ENCODE measurements around the gene TMEM37.

The TMEM37 gene

GRCh38 chr2:119432851-119433522 lies 1.3 kb downstream of the TMEM37 start:
- no peak overlapping the region for H3K4me3 ChIP-seq (ENCODE audit: low read depth, low read length)

- no peak overlapping the region for H3K4me3 ChIP-seq (ENCODE audit: low read depth, low read length)
Observed at GRCh38 chr2:119433636-119434327, 2.1 kb downstream of the TMEM37 start.

GRCh38 chr2:119434664-119435063 lies 3.0 kb downstream of the TMEM37 start:
- no peak overlapping the region for H3K4me3 ChIP-seq (ENCODE audit: low read depth, low read length)

- H3K4me3 ChIP-seq (ENCODE audit: low read depth, low read length) = no peak overlapping the region
Observed at GRCh38 chr2:119435081-119435952, 3.7 kb downstream of the TMEM37 start.

GRCh38 chr2:119435953-119436297 lies 4.3 kb downstream of the TMEM37 start:
- no peak overlapping the region for H3K4me3 ChIP-seq (ENCODE audit: low read depth, low read length)

- H3K4me3 ChIP-seq (ENCODE audit: low read depth, low read length) = no peak overlapping the region
Observed at GRCh38 chr2:119436993-119437772, 5.5 kb downstream of the TMEM37 start.

GRCh38 chr2:119438128-119438656 lies 6.5 kb downstream of the TMEM37 start:
- no peak overlapping the region for H3K4me3 ChIP-seq (ENCODE audit: low read depth, low read length)

GRCh38 chr2:119438726-119439284 lies 7.2 kb downstream of the TMEM37 start:
- no peak overlapping the region for H3K4me3 ChIP-seq (ENCODE audit: low read depth, low read length)

- no peak overlapping the region for H3K4me3 ChIP-seq (ENCODE audit: low read depth, low read length)
Observed at GRCh38 chr2:119439574-119440500, 8.2 kb downstream of the TMEM37 start.

- no peak overlapping the region for H3K4me3 ChIP-seq (ENCODE audit: low read depth, low read length)
Observed at GRCh38 chr2:119440501-119440870, 8.8 kb downstream of the TMEM37 start.

- no peak overlapping the region for H3K4me3 ChIP-seq (ENCODE audit: low read depth, low read length)
Observed at GRCh38 chr2:119440873-119441272, 9.2 kb downstream of the TMEM37 start.

GRCh38 chr2:119441376-119442225 lies 9.9 kb downstream of the TMEM37 start:
- H3K4me3 ChIP-seq (ENCODE audit: low read depth, low read length) = no peak overlapping the region

- H3K4me3 ChIP-seq (ENCODE audit: low read depth, low read length) = no peak overlapping the region
Observed at GRCh38 chr2:119442226-119442619, 10.6 kb downstream of the TMEM37 start.

GRCh38 chr2:119442850-119443249 lies 11.2 kb downstream of the TMEM37 start:
- H3K4me3 ChIP-seq (ENCODE audit: low read depth, low read length) = no peak overlapping the region

GRCh38 chr2:119446037-119446436 lies 14.4 kb downstream of the TMEM37 start:
- H3K4me3 ChIP-seq (ENCODE audit: low read depth, low read length) = no peak overlapping the region

GRCh38 chr2:119448427-119449141 lies 16.9 kb downstream of the TMEM37 start:
- H3K4me3 ChIP-seq (ENCODE audit: low read depth, low read length) = no peak overlapping the region

- H3K4me3 ChIP-seq (ENCODE audit: low read depth, low read length) = no peak overlapping the region
Observed at GRCh38 chr2:119449521-119449920, 17.9 kb downstream of the TMEM37 start.

Data from iPS-11a (cell line).